ENCODE data around the gene PSTPIP1. TPM values are rescaled to one million over a fixed set of nuclear protein-coding genes. Genes with fewer than 3 reads are reported as not detected.

PSTPIP1 gene
- total and polyA plus RNA-seq, 10 of the 15 experiments (the other 5 are each of a cell fraction or from before 2014, with no cell fraction given), result 0.50 to 29.3 (median 14.5) TPM

DNA sequence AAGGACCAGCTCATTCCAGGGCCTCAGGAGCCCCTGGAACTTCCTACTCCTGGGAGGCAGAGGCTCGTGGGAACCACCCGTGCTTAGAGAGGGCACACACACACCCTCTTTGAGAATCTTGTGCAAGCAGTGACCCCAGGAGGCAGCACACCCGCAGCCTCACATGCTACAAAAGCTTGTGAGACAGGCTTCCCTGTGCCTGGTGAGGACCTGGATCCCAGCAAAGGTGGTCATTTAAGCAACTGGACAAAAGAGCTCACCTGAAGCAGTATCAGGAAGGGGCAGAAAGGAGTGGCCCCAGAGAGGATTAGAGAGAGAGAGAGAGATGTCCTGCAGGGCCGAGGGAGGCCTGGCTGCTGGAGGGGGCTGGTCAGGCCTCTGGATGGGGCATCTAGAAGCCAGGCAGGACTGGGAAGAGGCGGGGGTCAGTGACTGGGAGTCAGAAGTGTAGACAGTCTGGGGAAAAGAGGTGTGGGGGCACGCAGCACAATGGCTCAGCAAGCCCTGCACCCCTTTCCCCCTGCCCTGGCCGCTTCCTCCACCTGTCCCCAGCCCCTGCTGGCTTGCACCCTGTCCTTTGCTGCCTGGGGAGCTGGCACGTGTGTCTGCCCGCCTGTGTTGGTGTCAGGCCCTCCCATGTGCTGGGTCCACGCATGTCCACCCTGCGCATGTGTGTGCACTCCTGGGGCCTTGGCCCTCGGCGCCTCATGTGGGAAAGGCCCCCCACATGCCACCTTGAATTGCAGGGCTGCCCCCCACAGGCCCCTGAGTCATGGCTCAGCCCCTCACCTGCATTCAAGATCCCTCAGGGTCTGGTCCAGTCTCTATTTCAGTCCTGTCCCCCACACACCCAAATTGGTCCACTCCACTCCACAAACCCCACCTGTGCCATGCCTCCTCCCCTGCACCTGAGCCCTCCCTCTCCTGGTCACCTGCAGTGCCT lies 39.1 kb downstream of the PSTPIP1 start:
- no peak overlapping the region for H2AFZ ChIP-seq (ENCODE audit: control insufficient read depth, low read depth, low read length)
- no peaks in the 10 kb centered on the region; the same call in 2 of the 3 replicates for H3K9me3 ChIP-seq (replicated peaks; ENCODE audit: control insufficient read depth, insufficient read depth, low read length)
- FAIRE-seq (no peak), DNase-seq (ENCODE audit: low read depth, low spot score) (no peak), ATAC-seq (no peak)
- no peak overlapping the region for H3K9ac ChIP-seq (ENCODE audit: control insufficient read depth, insufficient read depth, low read length)
- no TSS peak for BruUV-seq (replicated peaks)
- H3K4me2 ChIP-seq (ENCODE audit: control insufficient read depth, insufficient read depth), result no peak overlapping the region
- ChIA-PET SMC1A (ENCODE audit: uncharacterized antibody, unreplicated experiment) (interaction anchor here (1.1 to 22.2 kb wide), 4 partner anchors 60 to 509 kb away, joined by 3 to 375 read pairs (median 4); no protein-coding TSS in a partner anchor), CTCF (interaction anchor here (0.8 to 17.4 kb wide), 13 partner anchors 11 to 509 kb away, joined by 3 to 483 read pairs (median 4); no protein-coding TSS in a partner anchor), POLR2A (interaction anchor here (1.1 kb wide), 1 partner anchor 10 kb away, joined by 3 read pairs; no protein-coding TSS in a partner anchor), RAD21 (ENCODE audit: unreplicated experiment) (interaction anchor here (1.0 to 9.5 kb wide), 5 partner anchors 26 to 509 kb away, joined by 3 to 189 read pairs (median 4); no protein-coding TSS in a partner anchor)
- H3K36me3 ChIP-seq (ENCODE audit: control insufficient read depth in 2 of 2, insufficient read depth in 2 of 2, low read length in 1 of 2), result peaks cover 0 to 4% of the 10 kb centered on the region in 2 experiments; a peak in 3 of 4 replicates
- no peaks in the 10 kb centered on the region for H4K20me1 ChIP-seq (ENCODE audit: control insufficient read depth, insufficient read depth)
- in situ Hi-C loops (cut with MboI) (no loop called here), intact Hi-C loops (cut with micrococcal nuclease; ENCODE audit: unreplicated experiment) (loop anchor here (5.0 kb wide), 1 partner anchor 48 kb away; no protein-coding TSS in a partner anchor)
- TF ChIP-seq POLR2A (IDR thresholded peaks at IDR 0.05; ENCODE audit: low read depth, low read length) (peak; percentile 37; the same call in 1 of the 2 replicates), SRF (IDR thresholded peaks at IDR 0.05; ENCODE audit: low read depth in 2 of 2, low read length in 2 of 2) (no peak)
- H3K27ac ChIP-seq (ENCODE audit: control insufficient read depth, insufficient read depth), result no peak overlapping the region
- H3K4me1 ChIP-seq (ENCODE audit: control insufficient read depth, insufficient read depth, low read length), result no peaks in the 10 kb centered on the region
- H3K79me2 ChIP-seq (ENCODE audit: control insufficient read depth, insufficient read depth, low read length), result no peaks in the 10 kb centered on the region
- no peaks in the 10 kb centered on the region for H3K27me3 ChIP-seq (replicated peaks in 1 of 2; ENCODE audit: control insufficient read depth in 2 of 2, insufficient read depth in 2 of 2, low read length in 1 of 2)
- 75% methylated on average over 11 of the region's 13 CpGs for WGBS (ENCODE audit: insufficient coverage, insufficient replicate concordance, low lambda C conversion rate, missing lambda C conversion rate)
- no peak overlapping the region for H3K4me3 ChIP-seq
